HUDEP-2 (cell line): ENCODE measurements around the gene PCBD2.
"Not testable (repeated sequence)": the region's sequence is repeated elsewhere in the genome, so short reads cannot be mapped to it uniquely, and the experiment has no call there.

Source experiments
- DNase-seq, 76 experiments: peaks; one replicate each; lab custom pipeline; 2025; ENCODE audit not compliant: unreplicated experiment in 76 of 76; lab: John Stamatoyannopoulos, UW

PCBD2 gene

GRCh38 chr5:134905246-134905996 is 490 bp downstream of the PCBD2 start:
- DNase-seq, result peak in 63 of 76 experiments; percentile 15 to 86 (median 60)

- no peak for DNase-seq
Measured at GRCh38 chr5:134906811-134907210, 1.9 kb downstream of the PCBD2 start.

- DNase-seq, result not testable (repeated sequence)
Measured at GRCh38 chr5:134910752-134911151, 5.8 kb downstream of the PCBD2 start.

GRCh38 chr5:134911285-134912206 is 6.6 kb downstream of the PCBD2 start:
- DNase-seq, result no peak

GRCh38 chr5:134913254-134913653 is 8.3 kb downstream of the PCBD2 start:
- no peak for DNase-seq

GRCh38 chr5:134913795-134914194 is 8.9 kb downstream of the PCBD2 start:
- DNase-seq, result no peak

GRCh38 chr5:134917070-134917815 is 12.3 kb downstream of the PCBD2 start:
- peak in 1 of 76 experiments; percentile 2 for DNase-seq

- DNase-seq, result no peak
Measured at GRCh38 chr5:134918861-134919260, 13.9 kb downstream of the PCBD2 start.

GRCh38 chr5:134920848-134921575 is 16.1 kb downstream of the PCBD2 start:
- no peak for DNase-seq

GRCh38 chr5:134932508-134932907 is 27.6 kb downstream of the PCBD2 start:
- DNase-seq, result no peak

GRCh38 chr5:134934202-134934601 is 29.3 kb downstream of the PCBD2 start:
- DNase-seq, result no peak

GRCh38 chr5:134935711-134936602 is 31.0 kb downstream of the PCBD2 start:
- DNase-seq, result no peak

- DNase-seq, result no peak
Measured at GRCh38 chr5:134937526-134937925, 32.6 kb downstream of the PCBD2 start.

GRCh38 chr5:134938030-134938429 is 33.1 kb downstream of the PCBD2 start:
- DNase-seq, result no peak

- no peak for DNase-seq
Measured at GRCh38 chr5:134939500-134939899, 34.6 kb downstream of the PCBD2 start.

GRCh38 chr5:134943547-134943946 is 38.6 kb downstream of the PCBD2 start:
- DNase-seq, result no peak

- DNase-seq, result no peak
Measured at GRCh38 chr5:134944630-134945029, 39.7 kb downstream of the PCBD2 start.

- no peak for DNase-seq
Measured at GRCh38 chr5:134945041-134945440, 40.1 kb downstream of the PCBD2 start.

GRCh38 chr5:134948911-134949310 is 44.0 kb downstream of the PCBD2 start:
- no peak for DNase-seq
